ENCODE measurements around the gene PDCL2. TPM values are rescaled to one million over a fixed set of nuclear protein-coding genes. Genes with fewer than 3 reads are reported as not detected.

The PDCL2 gene
- total RNA-seq, 1 experiment from 2014 or later: not detected

Other genes starting within 250 kb of the PDCL2 start
- 31.9 and 33.9 TPM in 2 replicates for gene SRD5A3, start 246.0 kb downstream of the PDCL2 start, total RNA-seq (2014; rRNA removed; shearing (Covaris generic))
- 84.0 and 88.0 TPM in 2 replicates for gene TMEM165, start 196.3 kb downstream of the PDCL2 start, total RNA-seq (2014; rRNA removed; shearing (Covaris generic))
- gene CLOCK, start 45.3 kb downstream of the PDCL2 start, total RNA-seq (2014; rRNA removed; shearing (Covaris generic)): 15.9 and 29.2 TPM in 2 replicates
- gene NMU, start 44.1 kb upstream of the PDCL2 start, total RNA-seq (2014; rRNA removed; shearing (Covaris generic)): 52.5 and 63.5 TPM in 2 replicates
- not detected in 2 replicates for gene EXOC1L, start 227.5 kb upstream of the PDCL2 start, total RNA-seq (2014; rRNA removed; shearing (Covaris generic))